Body of pancreas (tissue), 4 donors: ENCODE measurements around the gene TMCO4. TPM values are rescaled to one million over a fixed set of nuclear protein-coding genes. Genes with fewer than 3 reads are reported as not detected.

ENCODE experiments used
- ATAC-seq: fragments of 150-250 bp; one replicate; pipeline ENCODE4 v1.9.1; 2016
- DNase-seq, 4 donors: peaks; one replicate each; pipeline ENCODE4 v3.0.0-alpha.2; 2019
- H3K27ac ChIP-seq, 4 donors: fragments of 200-600 bp; sonication (generic); 1 replicate in 3 of 4; 2 replicates in 1 of 4; pipeline versions ENCODE4 v1.5.1 to v1.6.1; 2016 to 2019; ENCODE audit warnings: mild to moderate bottlenecking in 1 of 4, mixed read lengths in 1 of 4, moderate library complexity in 1 of 4
- H3K27me3 ChIP-seq, 2 donors: fragments of 200-600 bp; sonication (generic); one replicate each; pipeline ENCODE4 v1.6.0; 2016; ENCODE audit warnings: mild to moderate bottlenecking in 1 of 2
- H3K36me3 ChIP-seq, 2 donors: fragments of 200-600 bp; sonication (generic); replicated peaks in 1 of 2; 2 replicates each; pipeline ENCODE4 v1.5.1; 2016; ENCODE audit warnings: low read depth in 2 of 2; ENCODE audit not compliant: insufficient read depth in 1 of 2
- H3K4me1 ChIP-seq: fragments of 200-600 bp; sonication (generic); one replicate; pipeline ENCODE4 v1.6.0; 2016
- H3K4me3 ChIP-seq, 2 donors: fragments of 200-600 bp; sonication (generic); 1 replicate in 1 of 2; 2 replicates in 1 of 2; pipeline ENCODE4 v1.5.1; 2016 to 2019
- H3K9me3 ChIP-seq, 3 donors: fragments of 200-600 bp; sonication (generic); 1 replicate in 2 of 3; 2 replicates in 1 of 3; pipeline ENCODE4 v1.5.1; 2016
- POLR2A ChIP-seq, 3 donors: fragments of 450-650 bp; IDR thresholded peaks; one replicate each; pipeline ENCODE4 v1.6.1; 2016; ENCODE audit warnings: antibody characterized with exemption in 3 of 3, mild to moderate bottlenecking in 2 of 3
- WGBS, 2 donors: methylation state at CpG; one replicate each; pipeline ENCODE4 v1.1.5; 2017; 5-methylcytosine and 5-hydroxymethylcytosine counted together
- intact Hi-C: fragments of 100-400 bp; cut with DNase I; formaldehyde crosslinking; loops from one replicate; pipeline ENCODE4 v1.15.1; 2023
- total RNA-seq, 2 donors: library from RNA; depleted of rRNA; stranded (reverse); fragments of >200 nt; gene quantifications; one replicate each; pipeline ENCODE4 v1.1.0, GENCODE V29; 2016
- TF ChIP-seq, protein P1 (sequence below), 7 experiments: fragments of 450-650 bp in 4 of 7; fragments of 200-600 bp in 3 of 7; sonication (generic) in 3 of 7; IDR thresholded peaks; one replicate each; pipeline ENCODE4 v1.5.1; 2016 to 2019; ENCODE audit warnings: antibody characterized with exemption in 7 of 7

Gene TMCO4
- total RNA-seq, 2 donors from 2014 or later, result 31.3 to 36.3 TPM

DNA sequence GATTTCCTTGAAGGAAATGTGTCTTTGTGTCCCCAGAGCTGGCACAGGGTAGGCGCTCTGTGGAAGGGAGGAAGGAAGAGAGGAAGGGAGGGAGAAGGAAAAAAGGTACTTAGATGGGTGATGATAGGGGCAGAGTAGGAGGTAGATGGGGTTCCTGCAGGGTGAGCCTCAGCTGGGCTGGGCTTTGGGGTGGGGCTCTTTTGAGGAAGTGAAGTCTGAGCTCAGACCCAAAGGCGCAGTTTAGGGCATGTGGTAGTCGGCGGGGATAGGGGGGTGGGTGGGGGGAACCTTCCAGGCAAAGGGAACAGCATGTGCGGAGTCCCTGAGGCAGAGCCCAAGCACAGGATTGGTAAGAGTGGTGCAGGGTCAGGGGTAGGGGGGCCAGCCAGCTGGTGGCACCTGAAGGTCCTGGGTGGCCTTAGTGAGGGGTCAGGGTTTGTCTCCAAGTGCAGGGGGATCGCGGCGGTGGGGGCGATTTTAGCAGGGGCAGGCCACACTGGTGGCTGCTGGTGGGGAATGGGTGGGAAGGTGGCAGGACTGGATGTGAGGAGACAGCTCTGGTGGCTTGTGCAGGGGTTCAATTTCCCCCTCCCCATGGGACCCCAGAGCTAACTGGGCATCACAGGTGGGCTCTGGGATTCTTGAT lies 143.5 kb downstream of the TMCO4 start:
- ATAC-seq, result no peak
- no peaks in the 10 kb centered on the region for H3K27me3 ChIP-seq
- WGBS, 2 donors, result 88% methylated on average over 9 of the region's 9 CpGs
- no peaks in the 10 kb centered on the region for H3K36me3 ChIP-seq
- no peak overlapping the region for H3K4me3 ChIP-seq
- DNase-seq, result no peak
- no peaks in the 10 kb centered on the region for H3K9me3 ChIP-seq
- TF ChIP-seq, protein P1, sequence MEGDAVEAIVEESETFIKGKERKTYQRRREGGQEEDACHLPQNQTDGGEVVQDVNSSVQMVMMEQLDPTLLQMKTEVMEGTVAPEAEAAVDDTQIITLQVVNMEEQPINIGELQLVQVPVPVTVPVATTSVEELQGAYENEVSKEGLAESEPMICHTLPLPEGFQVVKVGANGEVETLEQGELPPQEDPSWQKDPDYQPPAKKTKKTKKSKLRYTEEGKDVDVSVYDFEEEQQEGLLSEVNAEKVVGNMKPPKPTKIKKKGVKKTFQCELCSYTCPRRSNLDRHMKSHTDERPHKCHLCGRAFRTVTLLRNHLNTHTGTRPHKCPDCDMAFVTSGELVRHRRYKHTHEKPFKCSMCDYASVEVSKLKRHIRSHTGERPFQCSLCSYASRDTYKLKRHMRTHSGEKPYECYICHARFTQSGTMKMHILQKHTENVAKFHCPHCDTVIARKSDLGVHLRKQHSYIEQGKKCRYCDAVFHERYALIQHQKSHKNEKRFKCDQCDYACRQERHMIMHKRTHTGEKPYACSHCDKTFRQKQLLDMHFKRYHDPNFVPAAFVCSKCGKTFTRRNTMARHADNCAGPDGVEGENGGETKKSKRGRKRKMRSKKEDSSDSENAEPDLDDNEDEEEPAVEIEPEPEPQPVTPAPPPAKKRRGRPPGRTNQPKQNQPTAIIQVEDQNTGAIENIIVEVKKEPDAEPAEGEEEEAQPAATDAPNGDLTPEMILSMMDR (IDR thresholded peaks at IDR 0.05), result no peak
- no peak for TF ChIP-seq POLR2A (IDR thresholded peaks at IDR 0.05)
- intact Hi-C loops, result no loop called here
- H3K27ac ChIP-seq, result no peak overlapping the region
- H3K4me1 ChIP-seq, result peaks cover under 1% of the 10 kb centered on the region

DNA sequence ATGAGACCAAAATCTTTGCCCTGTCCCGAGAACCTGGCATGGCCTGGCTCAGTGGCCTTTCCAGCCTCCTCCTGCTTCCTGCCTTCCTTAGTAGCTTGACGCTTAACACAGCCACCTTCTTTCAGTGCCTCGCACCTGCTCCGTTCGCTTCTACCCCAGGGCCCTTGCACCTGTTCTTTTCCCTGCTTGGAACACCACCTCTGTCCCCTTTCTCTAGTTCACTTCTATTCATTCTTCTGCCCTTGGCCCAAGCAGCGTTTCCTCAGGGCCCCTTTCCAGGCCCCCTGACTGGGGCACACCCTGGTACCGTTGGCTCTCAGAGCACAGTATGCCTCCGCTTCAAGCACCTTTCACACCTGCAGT lies 144.0 kb downstream of the TMCO4 start:
- Histone ChIP-seq H3K9me3 (no peaks in the 10 kb centered on the region), H3K4me1 (peaks cover 6% of the 10 kb centered on the region), H3K27me3 (no peaks in the 10 kb centered on the region), H3K36me3 (no peaks in the 10 kb centered on the region), H3K4me3 (no peak overlapping the region), H3K27ac (no peak overlapping the region)
- WGBS, 2 donors, result 78 to 80% methylated on average over 8 of the region's 8 CpGs
- intact Hi-C loops, result no loop called here
- DNase-seq (no peak), ATAC-seq (no peak)
- TF ChIP-seq, protein P1 (IDR thresholded peaks at IDR 0.05), result no peak
- no peak for TF ChIP-seq POLR2A (IDR thresholded peaks at IDR 0.05)

DNA sequence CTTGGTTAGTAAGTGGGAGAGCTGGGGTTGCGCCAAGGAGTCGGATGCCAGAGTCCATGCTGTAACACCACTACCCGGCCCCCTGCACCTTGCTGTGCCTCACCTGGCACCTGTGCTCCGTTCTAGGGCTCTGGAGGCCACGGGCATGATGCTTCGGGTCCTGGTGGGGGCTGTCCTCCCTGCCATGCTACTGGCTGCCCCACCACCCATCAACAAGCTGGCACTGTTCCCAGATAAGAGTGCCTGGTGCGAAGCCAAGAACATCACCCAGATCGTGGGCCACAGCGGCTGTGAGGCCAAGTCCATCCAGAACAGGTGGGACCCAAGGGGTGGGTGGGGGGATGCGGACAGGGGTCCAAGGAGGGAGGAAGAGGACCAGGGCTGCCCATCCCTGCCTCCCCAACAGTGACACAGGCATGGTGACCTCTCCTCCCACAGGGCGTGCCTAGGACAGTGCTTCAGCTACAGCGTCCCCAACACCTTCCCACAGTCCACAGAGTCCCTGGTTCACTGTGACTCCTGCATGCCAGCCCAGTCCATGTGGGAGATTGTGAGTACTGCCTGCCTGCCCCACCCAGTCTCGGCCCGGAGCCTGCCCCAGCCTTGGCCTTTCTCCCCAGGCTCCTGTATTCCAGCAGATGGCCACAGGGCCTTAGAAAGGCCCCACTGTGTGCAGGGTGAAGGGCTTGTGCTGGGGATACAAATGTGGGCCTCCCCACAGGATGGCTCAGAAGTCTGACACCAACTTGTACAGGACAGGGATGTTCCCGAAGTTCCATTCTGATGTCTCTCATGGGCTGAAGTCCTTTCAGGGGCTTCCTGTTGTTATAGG lies 144.6 kb downstream of the TMCO4 start:
- no peak for DNase-seq
- H3K27me3 ChIP-seq, result no peaks in the 10 kb centered on the region
- intact Hi-C loops, result loop anchor here (5.0 kb wide), 2 partner anchors 263 to 313 kb away; no protein-coding TSS in a partner anchor
- no peaks in the 10 kb centered on the region for H3K9me3 ChIP-seq
- 43 to 70% methylated on average over 2 to 15 of the region's 15 CpGs for WGBS, 2 donors
- H3K36me3 ChIP-seq, result no peaks in the 10 kb centered on the region
- H3K27ac ChIP-seq, result no peak overlapping the region
- H3K4me1 ChIP-seq, result peaks cover 8% of the 10 kb centered on the region
- TF ChIP-seq POLR2A (IDR thresholded peaks at IDR 0.05), result no peak
- TF ChIP-seq, protein P1 (IDR thresholded peaks at IDR 0.05), result no peak
- no peak for ATAC-seq
- no peak overlapping the region for H3K4me3 ChIP-seq

DNA sequence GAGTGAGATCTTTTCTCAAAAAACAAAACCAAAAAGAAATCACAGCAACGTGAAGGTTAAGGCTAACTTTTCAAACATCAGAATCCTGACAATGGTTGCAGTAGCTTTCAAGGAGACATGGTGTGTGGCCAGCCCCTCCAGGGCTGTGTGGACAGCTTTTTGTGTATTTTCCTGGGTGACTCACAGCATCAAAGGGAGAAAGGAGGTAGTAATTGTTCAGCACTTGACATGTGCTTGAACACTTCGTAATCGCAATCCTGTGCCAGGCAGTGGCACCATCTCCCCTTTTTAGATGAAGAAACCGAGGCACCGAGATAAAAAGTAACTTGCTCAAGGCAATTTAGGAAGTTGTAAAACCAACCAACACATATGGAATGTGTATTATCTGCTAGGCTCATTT lies 145.3 kb downstream of the TMCO4 start:
- no peaks in the 10 kb centered on the region for H3K9me3 ChIP-seq
- 75 to 80% methylated on average over 5 of the region's 5 CpGs for WGBS, 2 donors
- intact Hi-C loops, result loop anchor here (5.0 kb wide), 2 partner anchors 262 to 312 kb away; no protein-coding TSS in a partner anchor
- H3K27me3 ChIP-seq, result no peaks in the 10 kb centered on the region
- H3K4me1 ChIP-seq, result peaks cover 8% of the 10 kb centered on the region
- no peak overlapping the region for H3K27ac ChIP-seq
- no peaks in the 10 kb centered on the region for H3K36me3 ChIP-seq
- H3K4me3 ChIP-seq, result no peak overlapping the region
- ATAC-seq (no peak), DNase-seq (no peak)
- no peak for TF ChIP-seq POLR2A (IDR thresholded peaks at IDR 0.05)
- TF ChIP-seq, protein P1 (IDR thresholded peaks at IDR 0.05), result no peak
